Bronchial epithelial cell (primary cell): ENCODE data around the gene MEX3B. TPM values are rescaled to one million over a fixed set of nuclear protein-coding genes. Genes with fewer than 3 reads are reported as not detected.
"Not testable (repeated sequence)": the region's sequence is repeated elsewhere in the genome, so short reads cannot be mapped to it uniquely, and the experiment has no call there.

Experiments
- DNase-seq: peaks from one replicate; pipeline ENCODE4 v3.0.0-alpha.2; 2010; ENCODE audit warnings: low read depth
- FAIRE-seq: peaks from 2 replicates; lab custom pipeline; 2011; peaks lifted over from hg19 to GRCh38; lab: Jason Lieb, UNC
- H3K27me3 ChIP-seq: 2 replicates; pipeline ENCODE4 v1.5.1; 2011; ENCODE audit warnings: low read length; ENCODE audit not compliant: control insufficient read depth, insufficient read depth
- H3K36me3 ChIP-seq: 2 replicates; pipeline ENCODE4 v1.5.1; 2011; ENCODE audit warnings: low read length; ENCODE audit not compliant: control insufficient read depth, insufficient read depth
- H3K4me3 ChIP-seq: 2 replicates; pipeline ENCODE4 v1.5.1; 2011; ENCODE audit warnings: mild to moderate bottlenecking, low read depth, low read length, control low read depth
- total RNA-seq: library from RNA; depleted of rRNA; stranded (reverse); fragments of >200 nt; gene quantifications from 2 replicates; pipeline ENCODE4 v1.2.1, GENCODE V29; 2014
- TF ChIP-seq, protein P1 (sequence below): IDR thresholded peaks from 2 replicates; pipeline ENCODE4 v1.5.1; 2011; ENCODE audit warnings: mild to moderate bottlenecking, moderate library complexity, low read length, control low read depth, inconsistent platforms; ENCODE audit not compliant: insufficient read depth, severe bottlenecking

Gene MEX3B
- total RNA-seq, 1 donor from 2014 or later, result 0.79 TPM

DNA sequence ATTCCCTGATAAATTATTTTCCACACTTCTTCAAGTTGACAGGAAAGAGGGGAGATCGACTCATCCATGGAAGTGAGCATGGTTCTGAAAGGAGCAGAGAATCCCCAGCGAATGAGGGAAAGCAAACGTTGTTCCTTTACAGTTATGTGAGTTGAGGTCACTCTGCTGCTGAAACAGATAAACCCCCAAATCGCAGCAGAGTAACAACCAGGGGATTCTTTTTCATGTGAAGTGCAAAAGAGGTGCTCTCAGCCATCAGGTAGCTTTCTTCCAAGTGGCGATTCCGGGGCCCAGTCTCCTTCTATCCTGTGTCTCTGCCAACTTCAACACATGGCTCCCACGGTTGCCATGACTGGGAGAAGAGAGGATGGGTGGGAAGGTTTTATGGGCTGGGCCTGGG lies 28.2 kb downstream of the MEX3B start:
- peaks cover 2% of the 10 kb centered on the region for H3K27me3 ChIP-seq
- no peaks in the 10 kb centered on the region for H3K36me3 ChIP-seq

DNA sequence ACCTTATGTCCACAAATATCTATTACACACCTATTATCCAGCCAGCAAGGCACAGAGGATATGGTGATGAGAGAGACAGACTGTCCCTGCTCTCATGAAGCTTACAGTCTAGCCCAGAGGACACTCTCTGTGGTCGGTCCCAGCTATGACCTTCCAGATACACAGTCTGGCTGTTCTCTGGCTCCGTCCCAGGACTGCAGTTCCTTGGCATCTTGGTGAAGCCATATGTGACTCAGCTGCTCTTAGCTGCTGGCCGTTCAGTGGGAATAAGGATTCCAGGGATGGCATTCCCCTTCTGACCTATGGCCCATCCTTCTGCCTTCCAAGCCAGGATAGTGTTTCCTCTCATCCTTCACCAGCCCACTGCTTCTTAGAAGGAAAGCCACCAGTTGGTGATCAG lies 30.8 kb downstream of the MEX3B start:
- peaks cover 2% of the 10 kb centered on the region for H3K27me3 ChIP-seq
- H3K36me3 ChIP-seq, result no peaks in the 10 kb centered on the region
- DNase-seq (no peak), FAIRE-seq (peak; percentile 91)
- no peak overlapping the region for H3K4me3 ChIP-seq
- TF ChIP-seq, protein P1, sequence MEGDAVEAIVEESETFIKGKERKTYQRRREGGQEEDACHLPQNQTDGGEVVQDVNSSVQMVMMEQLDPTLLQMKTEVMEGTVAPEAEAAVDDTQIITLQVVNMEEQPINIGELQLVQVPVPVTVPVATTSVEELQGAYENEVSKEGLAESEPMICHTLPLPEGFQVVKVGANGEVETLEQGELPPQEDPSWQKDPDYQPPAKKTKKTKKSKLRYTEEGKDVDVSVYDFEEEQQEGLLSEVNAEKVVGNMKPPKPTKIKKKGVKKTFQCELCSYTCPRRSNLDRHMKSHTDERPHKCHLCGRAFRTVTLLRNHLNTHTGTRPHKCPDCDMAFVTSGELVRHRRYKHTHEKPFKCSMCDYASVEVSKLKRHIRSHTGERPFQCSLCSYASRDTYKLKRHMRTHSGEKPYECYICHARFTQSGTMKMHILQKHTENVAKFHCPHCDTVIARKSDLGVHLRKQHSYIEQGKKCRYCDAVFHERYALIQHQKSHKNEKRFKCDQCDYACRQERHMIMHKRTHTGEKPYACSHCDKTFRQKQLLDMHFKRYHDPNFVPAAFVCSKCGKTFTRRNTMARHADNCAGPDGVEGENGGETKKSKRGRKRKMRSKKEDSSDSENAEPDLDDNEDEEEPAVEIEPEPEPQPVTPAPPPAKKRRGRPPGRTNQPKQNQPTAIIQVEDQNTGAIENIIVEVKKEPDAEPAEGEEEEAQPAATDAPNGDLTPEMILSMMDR, result no peak

More for the DNA sequence above, 28.2 kb downstream of the MEX3B start:
- no peak overlapping the region for H3K4me3 ChIP-seq
- TF ChIP-seq, protein P1, result no peak
- no peak for FAIRE-seq
- no peak for DNase-seq

DNA sequence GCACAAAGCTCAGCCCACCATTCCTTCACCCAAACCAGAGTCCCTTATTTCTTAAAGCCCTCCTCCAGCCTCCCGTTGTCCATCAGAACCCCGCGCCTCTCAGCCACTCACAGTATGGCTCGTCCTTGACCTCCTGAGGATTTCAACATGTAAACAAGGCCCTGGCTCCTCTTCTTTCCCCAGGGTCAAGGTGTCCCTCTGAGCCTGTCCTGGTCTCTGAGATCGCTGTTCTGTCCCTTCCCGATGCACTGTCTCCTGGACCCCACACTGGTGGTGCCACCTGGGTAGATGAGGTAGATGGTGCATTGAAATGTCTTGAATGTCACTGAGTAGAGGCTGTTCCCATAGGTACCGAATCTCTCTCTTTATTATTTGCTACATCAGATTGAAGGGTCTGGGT lies 32.9 kb downstream of the MEX3B start:
- TF ChIP-seq, protein P1, result no peak
- DNase-seq (no peak), FAIRE-seq (no peak)
- Histone ChIP-seq H3K4me3 (no peak overlapping the region), H3K36me3 (no peaks in the 10 kb centered on the region), H3K27me3 (peaks cover 2% of the 10 kb centered on the region)

DNA sequence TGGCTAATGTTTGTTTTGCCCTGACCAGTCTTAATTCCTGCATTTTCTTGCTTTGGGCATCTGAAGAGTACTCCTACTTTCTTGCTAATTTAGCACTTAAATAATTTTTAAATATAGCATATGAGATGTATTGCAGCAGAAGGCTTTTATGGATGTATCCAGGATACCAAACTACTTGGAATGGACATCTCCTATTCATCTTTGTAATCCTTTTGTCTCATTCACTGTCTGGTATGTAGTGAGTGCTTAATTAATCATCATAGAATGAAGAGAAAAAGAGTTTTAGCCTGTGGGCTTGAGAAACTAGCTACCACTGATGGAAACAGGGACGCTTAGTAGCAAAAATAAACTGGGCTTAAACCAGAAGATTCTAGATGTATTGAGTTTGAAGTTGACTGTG lies 40.6 kb downstream of the MEX3B start:
- Histone ChIP-seq H3K36me3 (no peaks in the 10 kb centered on the region), H3K4me3 (no peak overlapping the region), H3K27me3 (no peaks in the 10 kb centered on the region)
- TF ChIP-seq, protein P1, result no peak
- no peak for DNase-seq
- FAIRE-seq, result no peak

DNA sequence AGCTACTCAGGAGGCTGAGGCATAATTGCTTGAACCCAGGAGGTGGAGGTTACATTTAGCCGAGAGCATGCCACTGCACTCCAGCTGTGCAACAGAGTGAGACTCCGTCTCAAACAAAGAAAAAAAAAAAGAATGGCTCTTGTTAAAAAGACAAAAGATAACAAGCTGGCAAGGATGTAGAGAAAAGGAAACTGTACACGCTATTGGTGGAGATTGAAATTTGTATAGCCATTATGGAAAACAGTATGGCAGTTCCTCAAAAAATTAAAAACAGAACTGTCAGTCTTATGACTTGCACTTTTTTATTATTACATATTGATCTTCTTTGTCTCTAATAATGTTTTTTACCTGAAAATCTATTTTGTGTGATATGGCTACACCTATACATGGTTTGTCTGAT lies 41.9 kb downstream of the MEX3B start:
- no peaks in the 10 kb centered on the region for H3K27me3 ChIP-seq
- DNase-seq (no peak), FAIRE-seq (no peak)
- H3K4me3 ChIP-seq, result no peak overlapping the region
- no peaks in the 10 kb centered on the region for H3K36me3 ChIP-seq
- TF ChIP-seq, protein P1, result no peak

DNA sequence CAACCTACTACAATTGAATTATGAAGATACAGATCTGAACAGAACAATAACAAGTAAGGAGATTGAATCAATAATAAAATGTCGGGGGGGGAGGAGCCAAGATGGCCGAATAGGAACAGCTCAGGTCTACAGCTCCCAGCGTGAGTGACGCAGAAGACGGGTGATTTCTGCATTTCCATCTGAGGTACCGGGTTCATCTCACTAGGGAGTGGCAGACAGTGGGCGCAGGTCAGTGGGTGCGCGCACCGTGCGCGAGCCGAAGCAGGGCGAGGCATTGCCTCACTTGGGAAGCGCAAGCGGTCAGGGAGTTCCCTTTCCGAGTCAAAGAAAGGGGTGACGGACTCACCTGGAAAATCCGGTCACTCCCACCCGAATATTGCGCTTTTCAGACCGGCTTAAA lies 50.7 kb downstream of the MEX3B start:
- not testable (repeated sequence) for FAIRE-seq, H3K4me3 ChIP-seq, H3K36me3 ChIP-seq, DNase-seq, H3K27me3 ChIP-seq
